ENCODE data around the gene TJAP1.
A peak's percentile ranks its signal among the peaks of the same experiment; 100 is the strongest.

The TJAP1 gene

DNA sequence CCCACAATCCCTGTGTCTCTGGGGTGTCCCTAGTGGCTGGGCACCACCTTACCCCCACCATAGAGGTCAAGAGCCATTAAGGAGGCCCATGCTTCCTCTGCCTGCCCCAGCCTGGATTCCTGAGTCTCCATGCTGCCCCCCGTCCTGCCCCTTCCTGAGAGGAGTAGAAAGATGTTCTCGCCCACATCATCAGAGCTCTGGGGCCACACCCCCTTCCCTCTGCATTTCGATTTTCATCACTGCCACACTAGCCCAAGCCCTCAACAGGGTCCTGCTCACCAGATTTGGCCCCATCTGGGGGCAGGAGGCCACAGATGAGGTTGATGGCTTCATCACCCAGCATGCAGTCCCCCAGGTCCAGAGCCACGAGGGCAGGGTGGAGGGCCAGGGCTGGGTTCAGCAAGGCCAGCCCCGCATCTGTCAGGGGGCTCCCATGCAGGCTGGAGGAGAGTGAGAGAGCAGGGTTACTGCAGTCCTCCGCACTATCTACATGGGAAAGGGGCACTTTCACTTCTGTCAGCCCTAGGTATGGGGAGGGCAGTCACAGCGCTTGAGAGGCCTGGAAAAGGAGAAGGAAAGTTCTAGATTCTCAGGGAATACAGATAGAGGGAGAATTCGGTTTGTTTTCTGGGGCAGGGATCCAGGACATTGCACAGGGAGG, 31.2 kb downstream of the TJAP1 start:
- H3K27me3 ChIP-seq (ENCODE audit: insufficient read depth, poor library complexity, severe bottlenecking), result peaks cover 3% of the 10 kb centered on the region
- H3K4me3 ChIP-seq (replicated peaks; ENCODE audit: insufficient read depth, low read length), result no peak overlapping the region
- TF ChIP-seq, protein P1, sequence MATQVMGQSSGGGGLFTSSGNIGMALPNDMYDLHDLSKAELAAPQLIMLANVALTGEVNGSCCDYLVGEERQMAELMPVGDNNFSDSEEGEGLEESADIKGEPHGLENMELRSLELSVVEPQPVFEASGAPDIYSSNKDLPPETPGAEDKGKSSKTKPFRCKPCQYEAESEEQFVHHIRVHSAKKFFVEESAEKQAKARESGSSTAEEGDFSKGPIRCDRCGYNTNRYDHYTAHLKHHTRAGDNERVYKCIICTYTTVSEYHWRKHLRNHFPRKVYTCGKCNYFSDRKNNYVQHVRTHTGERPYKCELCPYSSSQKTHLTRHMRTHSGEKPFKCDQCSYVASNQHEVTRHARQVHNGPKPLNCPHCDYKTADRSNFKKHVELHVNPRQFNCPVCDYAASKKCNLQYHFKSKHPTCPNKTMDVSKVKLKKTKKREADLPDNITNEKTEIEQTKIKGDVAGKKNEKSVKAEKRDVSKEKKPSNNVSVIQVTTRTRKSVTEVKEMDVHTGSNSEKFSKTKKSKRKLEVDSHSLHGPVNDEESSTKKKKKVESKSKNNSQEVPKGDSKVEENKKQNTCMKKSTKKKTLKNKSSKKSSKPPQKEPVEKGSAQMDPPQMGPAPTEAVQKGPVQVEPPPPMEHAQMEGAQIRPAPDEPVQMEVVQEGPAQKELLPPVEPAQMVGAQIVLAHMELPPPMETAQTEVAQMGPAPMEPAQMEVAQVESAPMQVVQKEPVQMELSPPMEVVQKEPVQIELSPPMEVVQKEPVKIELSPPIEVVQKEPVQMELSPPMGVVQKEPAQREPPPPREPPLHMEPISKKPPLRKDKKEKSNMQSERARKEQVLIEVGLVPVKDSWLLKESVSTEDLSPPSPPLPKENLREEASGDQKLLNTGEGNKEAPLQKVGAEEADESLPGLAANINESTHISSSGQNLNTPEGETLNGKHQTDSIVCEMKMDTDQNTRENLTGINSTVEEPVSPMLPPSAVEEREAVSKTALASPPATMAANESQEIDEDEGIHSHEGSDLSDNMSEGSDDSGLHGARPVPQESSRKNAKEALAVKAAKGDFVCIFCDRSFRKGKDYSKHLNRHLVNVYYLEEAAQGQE (IDR thresholded peaks at IDR 0.05; ENCODE audit: insufficient replicate concordance, low read depth), result no peak
- TF ChIP-seq SPI1 (IDR thresholded peaks at IDR 0.05; ENCODE audit: borderline replicate concordance, low read depth) (no peak), POLR2AphosphoS5 (IDR thresholded peaks at IDR 0.05; ENCODE audit: low read depth) (no peak)
- TF ChIP-seq, protein P2, sequence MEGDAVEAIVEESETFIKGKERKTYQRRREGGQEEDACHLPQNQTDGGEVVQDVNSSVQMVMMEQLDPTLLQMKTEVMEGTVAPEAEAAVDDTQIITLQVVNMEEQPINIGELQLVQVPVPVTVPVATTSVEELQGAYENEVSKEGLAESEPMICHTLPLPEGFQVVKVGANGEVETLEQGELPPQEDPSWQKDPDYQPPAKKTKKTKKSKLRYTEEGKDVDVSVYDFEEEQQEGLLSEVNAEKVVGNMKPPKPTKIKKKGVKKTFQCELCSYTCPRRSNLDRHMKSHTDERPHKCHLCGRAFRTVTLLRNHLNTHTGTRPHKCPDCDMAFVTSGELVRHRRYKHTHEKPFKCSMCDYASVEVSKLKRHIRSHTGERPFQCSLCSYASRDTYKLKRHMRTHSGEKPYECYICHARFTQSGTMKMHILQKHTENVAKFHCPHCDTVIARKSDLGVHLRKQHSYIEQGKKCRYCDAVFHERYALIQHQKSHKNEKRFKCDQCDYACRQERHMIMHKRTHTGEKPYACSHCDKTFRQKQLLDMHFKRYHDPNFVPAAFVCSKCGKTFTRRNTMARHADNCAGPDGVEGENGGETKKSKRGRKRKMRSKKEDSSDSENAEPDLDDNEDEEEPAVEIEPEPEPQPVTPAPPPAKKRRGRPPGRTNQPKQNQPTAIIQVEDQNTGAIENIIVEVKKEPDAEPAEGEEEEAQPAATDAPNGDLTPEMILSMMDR (IDR thresholded peaks at IDR 0.05; ENCODE audit: insufficient read depth, low read length), result no peak
- no peak for DNase-seq (ENCODE audit: low read depth in 1 of 2, low spot score in 1 of 2)
- no peak overlapping the region for H3K27ac ChIP-seq (replicated peaks)

DNA sequence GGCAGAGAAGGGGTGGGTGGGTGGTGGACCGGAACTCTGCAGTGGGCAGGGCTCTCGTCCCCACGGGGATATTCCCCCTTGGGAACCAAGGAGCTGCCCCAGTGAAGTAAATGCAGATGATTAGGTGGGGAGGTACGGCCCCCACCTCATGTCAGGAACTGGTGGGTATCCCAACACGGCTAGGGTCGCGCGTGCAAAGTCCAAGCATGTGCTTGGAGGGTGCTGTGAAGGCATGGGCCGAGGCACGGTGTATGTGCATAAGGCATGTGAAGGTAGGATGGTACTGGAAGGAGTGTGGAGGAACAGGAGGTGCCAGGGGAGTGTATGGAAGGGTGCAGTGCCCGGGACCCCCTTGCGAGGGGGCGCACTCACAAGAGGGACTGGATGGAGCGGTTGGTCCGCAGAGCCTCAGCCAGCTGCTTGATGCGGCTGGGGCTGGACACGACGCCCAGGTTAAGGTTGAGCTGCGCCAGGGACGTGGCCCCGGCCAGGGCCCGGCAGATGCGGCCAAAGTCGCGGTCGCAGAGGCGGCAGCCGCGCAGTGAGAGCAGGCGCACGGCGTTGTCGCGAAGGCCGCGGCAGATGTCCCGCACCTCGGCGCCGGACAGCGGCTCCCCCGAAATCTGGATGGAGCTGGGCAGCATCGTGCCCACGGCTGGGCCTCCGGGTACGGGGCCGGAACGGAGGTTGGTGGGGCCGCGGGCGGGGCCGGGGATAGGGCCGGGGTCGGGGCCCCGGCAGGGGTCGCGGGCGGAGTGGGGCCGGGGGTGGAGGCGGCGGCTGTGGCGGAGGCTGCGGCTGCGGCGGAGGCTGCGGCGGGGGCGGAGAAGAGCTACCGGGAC, 32.0 kb downstream of the TJAP1 start:
- no peak overlapping the region for H3K27ac ChIP-seq (replicated peaks)
- peak overlapping the region; percentile 51 for H3K4me3 ChIP-seq (replicated peaks; ENCODE audit: insufficient read depth, low read length)
- DNase-seq (ENCODE audit: low read depth in 1 of 2, low spot score in 1 of 2), result no peak

More for the DNA sequence above, 32.0 kb downstream of the TJAP1 start:
- TF ChIP-seq, protein P1 (IDR thresholded peaks at IDR 0.05; ENCODE audit: insufficient replicate concordance, low read depth), result no peak
- TF ChIP-seq GABPA (IDR thresholded peaks at IDR 0.05; ENCODE audit: low read depth) (no peak), SPI1 (IDR thresholded peaks at IDR 0.05; ENCODE audit: borderline replicate concordance, low read depth) (no peak), POLR2AphosphoS5 (IDR thresholded peaks at IDR 0.05; ENCODE audit: low read depth) (no peak)
- TF ChIP-seq, protein P2 (IDR thresholded peaks at IDR 0.05; ENCODE audit: insufficient read depth, low read length), result no peak
- peaks cover 3% of the 10 kb centered on the region for H3K27me3 ChIP-seq (ENCODE audit: insufficient read depth, poor library complexity, severe bottlenecking)

Data from HL-60 (cell line).